IMR-90 (cell line): ENCODE measurements around the gene ZNF814. TPM values are rescaled to one million over a fixed set of nuclear protein-coding genes. Genes with fewer than 3 reads are reported as not detected.

Source experiments
- ATAC-seq: fragments of 200-7000 bp; cut with Tn5 transposase; 2 replicates; pipeline ENCODE4 v1.9.1; 2020; ENCODE audit warnings: low read depth, mild to moderate bottlenecking, moderate library complexity
- BruUV-seq: library from RNA; stranded (reverse); fragments of 400-500 nt; replicated peaks from 2 replicates; lab custom pipeline; 2021; lab: Mats Ljungman, UMichigan
- CTCF ChIA-PET: fragments of 300-600 bp; formaldehyde crosslinking; extraction: SDS; loops from one replicate; lab custom pipeline; 2021; ENCODE audit warnings: antibody characterized with exemption; lab: Yijun Ruan, JAX
- POLR2A ChIA-PET: fragments of 300-600 bp; sonication (Branson Sonifier 250); formaldehyde crosslinking; loops from one replicate; lab custom pipeline; 2022; ENCODE audit warnings: antibody characterized with exemption; ENCODE audit not compliant: unreplicated experiment; lab: Charles Lee
- DNase-seq: peaks from one replicate; pipeline ENCODE4 v3.0.0; 2013
- H2AFZ ChIP-seq: replicated peaks from 2 replicates; pipeline ENCODE3; 2013; ENCODE audit warnings: low read length, mild to moderate bottlenecking; ENCODE audit not compliant: poor library complexity
- H2AK5ac ChIP-seq: 2 replicates; pipeline ENCODE4 v1.6.1; 2013; ENCODE audit warnings: low read depth, low read length, inconsistent platforms
- H2AK9ac ChIP-seq: replicated peaks from 2 replicates; pipeline ENCODE3; 2013; ENCODE audit warnings: mild to moderate bottlenecking, low read depth, low read length, moderate library complexity; ENCODE audit not compliant: poor library complexity
- H2BK120ac ChIP-seq: 2 replicates; pipeline ENCODE4 v1.6.1; 2013; ENCODE audit warnings: low read depth, low read length, inconsistent platforms
- H2BK15ac ChIP-seq: 3 replicates; pipeline ENCODE4 v1.6.1; 2013; ENCODE audit warnings: low read depth, low read length, inconsistent platforms
- H2BK20ac ChIP-seq: 2 replicates; pipeline ENCODE4 v1.6.1; 2013; ENCODE audit warnings: low read depth, mild to moderate bottlenecking, inconsistent platforms, low read length, moderate library complexity
- H2BK5ac ChIP-seq: 2 replicates; pipeline ENCODE4 v1.6.1; 2013; ENCODE audit warnings: mild to moderate bottlenecking, low read depth, low read length, inconsistent platforms; ENCODE audit not compliant: poor library complexity, severe bottlenecking
- H3K14ac ChIP-seq: replicated peaks from 2 replicates; pipeline ENCODE4 v1.6.1; 2013; ENCODE audit warnings: low read depth, low read length, inconsistent platforms
- H3K18ac ChIP-seq: 2 replicates; pipeline ENCODE4 v1.6.1; 2013; ENCODE audit warnings: low read depth, low read length, control low read depth
- H3K23ac ChIP-seq: 2 replicates; pipeline ENCODE4 v1.6.1; 2013; ENCODE audit warnings: low read depth, low read length, inconsistent platforms
- H3K27ac ChIP-seq: 2 replicates; pipeline ENCODE4 v1.5.1; 2013; ENCODE audit warnings: mild to moderate bottlenecking, control low read depth, low read length; ENCODE audit not compliant: insufficient read depth
- H3K27me3 ChIP-seq: 2 replicates; pipeline ENCODE4 v1.6.1; 2013; ENCODE audit warnings: low read length; ENCODE audit not compliant: control insufficient read depth, insufficient read depth
- H3K36me3 ChIP-seq: 2 replicates; pipeline ENCODE4 v1.6.1; 2013; ENCODE audit warnings: low read length, mixed read lengths; ENCODE audit not compliant: control insufficient read depth, insufficient read depth
- H3K4ac ChIP-seq: 2 replicates; pipeline ENCODE4 v1.6.1; 2013; ENCODE audit warnings: low read depth, low read length, inconsistent platforms
- H3K4me1 ChIP-seq: 2 replicates; pipeline ENCODE4 v1.6.1; 2013; ENCODE audit warnings: low read length, mixed read lengths; ENCODE audit not compliant: control insufficient read depth, insufficient read depth
- H3K4me2 ChIP-seq: 2 replicates; pipeline ENCODE4 v1.6.1; 2013; ENCODE audit warnings: low read depth, mild to moderate bottlenecking, control low read depth, low read length, moderate library complexity
- H3K4me3 ChIP-seq: 2 replicates; pipeline ENCODE4 v1.5.1; 2013; ENCODE audit warnings: low read depth, mild to moderate bottlenecking, control low read depth, low read length, moderate library complexity; ENCODE audit not compliant: insufficient read depth
- H3K56ac ChIP-seq: 2 replicates; pipeline ENCODE4 v1.6.1; 2013; ENCODE audit warnings: low read length, inconsistent platforms; ENCODE audit not compliant: insufficient read depth; ENCODE audit errors: extremely low read depth
- H3K79me1 ChIP-seq, 2 experiments: 2 replicates each; pipeline ENCODE4 v1.6.1; 2013; ENCODE audit warnings: low read length in 2 of 2, inconsistent platforms in 1 of 2, low read depth in 1 of 2
- H3K9ac ChIP-seq: 2 replicates; pipeline ENCODE4 v1.6.1; 2013; ENCODE audit warnings: low read depth, low read length, control low read depth
- H3K9me1 ChIP-seq: 2 replicates; pipeline ENCODE4 v1.6.1; 2013; ENCODE audit warnings: low read length, inconsistent platforms; ENCODE audit not compliant: insufficient read depth
- H3K9me3 ChIP-seq: 2 replicates; pipeline ENCODE4 v1.6.1; 2013; ENCODE audit warnings: low read length; ENCODE audit not compliant: control insufficient read depth, insufficient read depth
- H4K20me1 ChIP-seq: 2 replicates; pipeline ENCODE4 v1.6.1; 2013; ENCODE audit warnings: low read length, inconsistent platforms; ENCODE audit not compliant: insufficient read depth
- H4K5ac ChIP-seq: 2 replicates; pipeline ENCODE4 v1.6.1; 2013; ENCODE audit warnings: mild to moderate bottlenecking, low read depth, low read length, control low read depth
- H4K8ac ChIP-seq, 2 experiments: 2 replicates each; pipeline ENCODE4 v1.6.1; 2013; ENCODE audit warnings: low read depth in 2 of 2, low read length in 2 of 2, control low read depth in 1 of 2, inconsistent platforms in 1 of 2
- H4K91ac ChIP-seq: 2 replicates; pipeline ENCODE4 v1.6.1; 2013; ENCODE audit warnings: low read depth, low read length, inconsistent platforms; ENCODE audit not compliant: insufficient read depth
- BHLHE40 ChIP-seq: fragments of 150-350 bp; IDR thresholded peaks from 2 replicates; pipeline ENCODE4 v1.6.1; 2016; ENCODE audit warnings: mild to moderate bottlenecking, low read depth, low read length
- CEBPB ChIP-seq: IDR thresholded peaks from 2 replicates; pipeline ENCODE4 v1.6.1; 2012; ENCODE audit warnings: low read depth, low read length, improper control_type of control experiment
- CHD1 ChIP-seq: IDR thresholded peaks from 2 replicates; pipeline ENCODE4 v1.6.1; 2012; ENCODE audit warnings: low read depth, low read length, improper control_type of control experiment
- CTCF ChIP-seq: conservative IDR thresholded peaks from 2 replicates; pipeline ENCODE4 v1.5.1; 2012; ENCODE audit warnings: mild to moderate bottlenecking, low read depth, low read length, improper control_type of control experiment
- ELK1 ChIP-seq: fragments of 150-350 bp; IDR thresholded peaks from 2 replicates; pipeline ENCODE4 v1.6.1; 2016; ENCODE audit warnings: low read depth, mild to moderate bottlenecking, low read length, moderate library complexity, borderline replicate concordance
- FOS ChIP-seq: fragments of 150-350 bp; IDR thresholded peaks from 2 replicates; pipeline ENCODE4 v1.6.1; 2016; ENCODE audit warnings: low read depth, low read length
- MAFK ChIP-seq: IDR thresholded peaks from 2 replicates; pipeline ENCODE4 v1.6.1; 2012; ENCODE audit warnings: low read depth, low read length, improper control_type of control experiment
- NFE2L2 ChIP-seq: fragments of 150-350 bp; IDR thresholded peaks from 2 replicates; pipeline ENCODE4 v1.6.1; 2016; ENCODE audit warnings: low read depth, mild to moderate bottlenecking, low read length
- POLR2A ChIP-seq: IDR thresholded peaks from 2 replicates; pipeline ENCODE4 v1.6.1; 2012; ENCODE audit warnings: mild to moderate bottlenecking, low read depth, low read length
- RAD21 ChIP-seq: IDR thresholded peaks from 2 replicates; pipeline ENCODE4 v1.6.1; 2012; ENCODE audit warnings: low read length, improper control_type of control experiment
- RCOR1 ChIP-seq: IDR thresholded peaks from 2 replicates; pipeline ENCODE4 v1.6.1; 2012; ENCODE audit warnings: mild to moderate bottlenecking, low read length, improper control_type of control experiment; ENCODE audit not compliant: insufficient replicate concordance
- RFX5 ChIP-seq: IDR thresholded peaks from 2 replicates; pipeline ENCODE4 v1.8.0; 2012; ENCODE audit warnings: low read depth, mild to moderate bottlenecking, low read length, moderate library complexity
- SMC3 ChIP-seq: fragments of 150-350 bp; IDR thresholded peaks from 2 replicates; pipeline ENCODE4 v1.6.1; 2016; ENCODE audit warnings: low read depth, mild to moderate bottlenecking, antibody characterized with exemption, low read length, moderate library complexity
- WGBS, 2 experiments: methylation state at CpG; one replicate each; pipeline versions ENCODE4 v1.1.5 to v1.1.7; 2013; ENCODE audit warnings: missing lambda C conversion rate in 2 of 2; ENCODE audit not compliant: insufficient read length in 1 of 2; ENCODE audit errors: extremely low coverage in 2 of 2; 5-methylcytosine and 5-hydroxymethylcytosine counted together
- dilution Hi-C: fragments of 300-500 bp; cut with HindIII; formaldehyde crosslinking; loops from one replicate; pipeline ENCODE4 v1.14.3; 2018; ENCODE audit warnings: low sequenced_read_pairs; ENCODE audit not compliant: unreplicated experiment
- in situ Hi-C: fragments of 300-500 bp; cut with MboI; formaldehyde crosslinking; loops from 3 replicates; pipeline ENCODE4 v1.14.3; 2019; ENCODE audit warnings: low sequenced_read_pairs, inconsistent platforms, mixed read lengths
- intact Hi-C: fragments of 100-400 bp; cut with micrococcal nuclease; formaldehyde crosslinking; loops from 2 replicates; pipeline ENCODE4 v1.10.0; 2022
- polyA plus RNA-seq, 3 experiments: library from polyadenylated mRNA; depleted of rRNA; stranded (reverse); fragments of >200 nt; gene quantifications; 2 replicates each; pipeline ENCODE4 v1.2.3, GENCODE V29; 2012; ENCODE audit warnings: low replicate concordance in 1 of 3
- total RNA-seq: library from RNA; depleted of rRNA; stranded (reverse); fragments of >200 nt; gene quantifications from 2 replicates; pipeline ENCODE4 v1.2.3, GENCODE V29; 2012

The ZNF814 gene
- total and polyA plus RNA-seq, 2 of the 4 experiments (the other 2 are of a cell fraction), result 3.9 to 5.9 TPM

GRCh38 chr19:57802269-57802668 lies 86.6 kb downstream of the ZNF814 start:
- no peak overlapping the region for H2BK5ac ChIP-seq
- no peak overlapping the region for H2BK120ac ChIP-seq
- H4K20me1 ChIP-seq, result no peaks in the 10 kb centered on the region
- ATAC-seq (no peak), DNase-seq (no peak)
- no peak for TF ChIP-seq ELK1
- TF ChIP-seq NFE2L2, result no peak
- TF ChIP-seq MAFK, result no peak
- no peak for TF ChIP-seq FOS
- TF ChIP-seq POLR2A, result no peak
- TF ChIP-seq CEBPB, result no peak
- no peak for TF ChIP-seq BHLHE40
- TF ChIP-seq RCOR1, result no peak
- no peak for TF ChIP-seq CTCF
- no peak for TF ChIP-seq RAD21
- TF ChIP-seq SMC3, result no peak
- TF ChIP-seq CHD1, result no peak
- no peak for TF ChIP-seq RFX5
- no peak overlapping the region for H2BK20ac ChIP-seq
- H3K9ac ChIP-seq, result no peak overlapping the region
- no peak overlapping the region for H3K4me3 ChIP-seq
- in situ Hi-C loops (no loop called here), intact Hi-C loops (no loop called here), dilution Hi-C loops (no loop called here)
- 0 out of 2 replicates have a peak overlapping the region, but pooled peaks have one; percentile 12 for H4K91ac ChIP-seq
- BruUV-seq, result no TSS peak
- peaks cover 18 to 34% of the 10 kb centered on the region in 2 experiments for H3K79me1 ChIP-seq
- no peak overlapping the region for H3K56ac ChIP-seq
- H3K18ac ChIP-seq, result no peak overlapping the region
- H3K4ac ChIP-seq, result peak overlapping the region; percentile 51; the same call in 1 of the 2 replicates
- ChIA-PET POLR2A (no interaction called here), CTCF (interaction anchor here (0.5 kb wide), 1 partner anchor 10 kb away, joined by 3 read pairs; no protein-coding TSS in a partner anchor)
- no peak overlapping the region for H3K14ac ChIP-seq
- H2BK15ac ChIP-seq, result no peak overlapping the region
- H3K27me3 ChIP-seq, result no peaks in the 10 kb centered on the region
- H4K8ac ChIP-seq, result no peak overlapping the region
- no peaks in the 10 kb centered on the region for H3K9me3 ChIP-seq
- no peak overlapping the region for H3K23ac ChIP-seq
- H3K27ac ChIP-seq, result 0 out of 2 replicates have a peak overlapping the region, but pooled peaks have one; percentile 28
- H4K5ac ChIP-seq, result no peak overlapping the region
- peaks cover 6% of the 10 kb centered on the region for H3K4me1 ChIP-seq
- no peak overlapping the region for H2AFZ ChIP-seq
- H2AK5ac ChIP-seq, result peak overlapping the region; percentile 70
- no CpG with 5 or more reads among the region's 4 CpGs for WGBS, 2 experiments
- no peak overlapping the region for H3K4me2 ChIP-seq
- H3K36me3 ChIP-seq, result peaks cover 3% of the 10 kb centered on the region
- H2AK9ac ChIP-seq, result no peak overlapping the region
- no peaks in the 10 kb centered on the region; the same call in 1 of the 2 replicates for H3K9me1 ChIP-seq
